DOHH2 (cell line): ENCODE results near the gene DRICH1.

Source experiments
- CTCF ChIP-seq: fragments of 200-600 bp; sonication (generic); IDR thresholded peaks from one replicate; pipeline ENCODE4 v1.5.1; 2014; ENCODE audit warnings: antibody characterized with exemption, mild to moderate bottlenecking, low read depth, low read length; ENCODE audit not compliant: poor library complexity, severe bottlenecking
- EZH2phosphoT487 ChIP-seq: fragments of 200-600 bp; sonication (generic); IDR thresholded peaks from 2 replicates; pipeline ENCODE4 v1.6.1; 2017; ENCODE audit warnings: borderline replicate concordance, mild to moderate bottlenecking, antibody characterized with exemption, low read length, moderate library complexity, mixed read lengths

- TF ChIP-seq CTCF (no peak), EZH2phosphoT487 (no peak)
These were observed 52.1 kb downstream of the DRICH1 start, which contains the start of gene IGLL1 for GRCh38 chr22:23579870-23580575.
